ENCODE measurements around the gene DPYD. TPM values are rescaled to one million over a fixed set of nuclear protein-coding genes. Genes with fewer than 3 reads are reported as not detected.

DPYD gene
- total and polyA plus RNA-seq, 2 donors from 2014 or later: 4.9 to 41.6 TPM

- H3K4me1 ChIP-seq (ENCODE audit: control insufficient read depth in 2 of 3, insufficient read depth in 2 of 3, low read depth in 1 of 3, low read length in 3 of 3): no peaks in the 10 kb centered on the region
- H3K27ac ChIP-seq (ENCODE audit: low read depth in 2 of 2, low read length in 2 of 2): no peak overlapping the region
- H3K9me3 ChIP-seq (ENCODE audit: control insufficient read depth in 2 of 3, insufficient read depth in 1 of 3, low read length in 3 of 3): no peaks in the 10 kb centered on the region
- intact Hi-C loops (cut with DNase I): no loop called here
- DNase-seq (no peak), FAIRE-seq (no peak)
- H3K27me3 ChIP-seq (ENCODE audit: control insufficient read depth, insufficient read depth, low read length): no peaks in the 10 kb centered on the region
- H3K4me3 ChIP-seq (ENCODE audit: low read length in 3 of 3): no peak overlapping the region
- TF ChIP-seq CTCF (IDR thresholded peaks at IDR 0.05; ENCODE audit: borderline replicate concordance, extremely low read depth, insufficient read depth): no peak
- no peak overlapping the region for H3K9ac ChIP-seq (ENCODE audit: low read length in 3 of 3)
- no peaks in the 10 kb centered on the region for H3K36me3 ChIP-seq (ENCODE audit: control insufficient read depth in 2 of 3, insufficient read depth in 3 of 3, low read length in 3 of 3)
Measured at GRCh38 chr1:97262842-97263241, 658.0 kb downstream of the DPYD start.

- no peak overlapping the region for H3K27ac ChIP-seq (ENCODE audit: low read depth in 2 of 2, low read length in 2 of 2)
- H3K9ac ChIP-seq (ENCODE audit: low read length in 3 of 3): no peak overlapping the region
- intact Hi-C loops (cut with DNase I): no loop called here
- H3K27me3 ChIP-seq (ENCODE audit: control insufficient read depth, insufficient read depth, low read length): no peaks in the 10 kb centered on the region
- FAIRE-seq (no peak), DNase-seq (no peak)
- no peaks in the 10 kb centered on the region for H3K9me3 ChIP-seq (ENCODE audit: control insufficient read depth in 2 of 3, insufficient read depth in 1 of 3, low read length in 3 of 3)
- no peaks in the 10 kb centered on the region for H3K36me3 ChIP-seq (ENCODE audit: control insufficient read depth in 2 of 3, insufficient read depth in 3 of 3, low read length in 3 of 3)
- H3K4me1 ChIP-seq (ENCODE audit: control insufficient read depth in 2 of 3, insufficient read depth in 2 of 3, low read depth in 1 of 3, low read length in 3 of 3): no peaks in the 10 kb centered on the region
- H3K4me3 ChIP-seq (ENCODE audit: low read length in 3 of 3): no peak overlapping the region
- no peak for TF ChIP-seq CTCF (IDR thresholded peaks at IDR 0.05; ENCODE audit: borderline replicate concordance, extremely low read depth, insufficient read depth)
Measured at GRCh38 chr1:97258597-97258996, 662.2 kb downstream of the DPYD start.

GRCh38 chr1:97254731-97255463, 665.9 kb downstream of the DPYD start:
- no peaks in the 10 kb centered on the region for H3K9me3 ChIP-seq (ENCODE audit: control insufficient read depth in 2 of 3, insufficient read depth in 1 of 3, low read length in 3 of 3)
- no peak overlapping the region for H3K27ac ChIP-seq (ENCODE audit: low read depth in 2 of 2, low read length in 2 of 2)
- no peak overlapping the region for H3K4me3 ChIP-seq (ENCODE audit: low read length in 3 of 3)
- no peak overlapping the region for H3K9ac ChIP-seq (ENCODE audit: low read length in 3 of 3)
- intact Hi-C loops (cut with DNase I): no loop called here
- no peaks in the 10 kb centered on the region for H3K4me1 ChIP-seq (ENCODE audit: control insufficient read depth in 2 of 3, insufficient read depth in 2 of 3, low read depth in 1 of 3, low read length in 3 of 3)
- no peaks in the 10 kb centered on the region for H3K36me3 ChIP-seq (ENCODE audit: control insufficient read depth in 2 of 3, insufficient read depth in 3 of 3, low read length in 3 of 3)
- no peak for DNase-seq
- H3K27me3 ChIP-seq (ENCODE audit: control insufficient read depth, insufficient read depth, low read length): no peaks in the 10 kb centered on the region
- no peak for TF ChIP-seq CTCF (IDR thresholded peaks at IDR 0.05; ENCODE audit: borderline replicate concordance, extremely low read depth, insufficient read depth)
- FAIRE-seq: no peak

- no peak overlapping the region for H3K9ac ChIP-seq (ENCODE audit: low read length in 3 of 3)
- H3K27ac ChIP-seq (ENCODE audit: low read depth in 2 of 2, low read length in 2 of 2): no peak overlapping the region
- H3K27me3 ChIP-seq (ENCODE audit: control insufficient read depth, insufficient read depth, low read length): no peaks in the 10 kb centered on the region
- TF ChIP-seq CTCF (IDR thresholded peaks at IDR 0.05; ENCODE audit: borderline replicate concordance, extremely low read depth, insufficient read depth): no peak
- no peaks in the 10 kb centered on the region for H3K9me3 ChIP-seq (ENCODE audit: control insufficient read depth in 2 of 3, insufficient read depth in 1 of 3, low read length in 3 of 3)
- FAIRE-seq (no peak), DNase-seq (no peak)
- H3K36me3 ChIP-seq (ENCODE audit: control insufficient read depth in 2 of 3, insufficient read depth in 3 of 3, low read length in 3 of 3): no peaks in the 10 kb centered on the region
- no peak overlapping the region for H3K4me3 ChIP-seq (ENCODE audit: low read length in 3 of 3)
- no peaks in the 10 kb centered on the region for H3K4me1 ChIP-seq (ENCODE audit: control insufficient read depth in 2 of 3, insufficient read depth in 2 of 3, low read depth in 1 of 3, low read length in 3 of 3)
- intact Hi-C loops (cut with DNase I): no loop called here
Measured at GRCh38 chr1:97252925-97253324, 667.9 kb downstream of the DPYD start.

All from kidney (tissue), 14 donors.